ENCODE data around the gene NAA80.

- TF ChIP-seq MAX (IDR thresholded peaks at IDR 0.05; ENCODE audit: insufficient read depth, insufficient read length) = no peak
- TF ChIP-seq MYC (IDR thresholded peaks at IDR 0.05; ENCODE audit: low read depth, low read length) = no peak
- no peak for TF ChIP-seq POLR2A (IDR thresholded peaks at IDR 0.05; ENCODE audit: low read depth, low read length)
- no peak for TF ChIP-seq JUN (IDR thresholded peaks at IDR 0.05; ENCODE audit: borderline replicate concordance, insufficient read depth, insufficient read length, low read depth)
- TF ChIP-seq POLR2AphosphoS5 (IDR thresholded peaks at IDR 0.05; ENCODE audit: insufficient read depth, low read depth, low read length) = no peak
- TF ChIP-seq CTCF (IDR thresholded peaks at IDR 0.05; ENCODE audit: extremely low read depth in 1 of 2, insufficient read depth in 1 of 2, low read depth in 1 of 2, low read length in 2 of 2) = no peak
- TF ChIP-seq EZH2 (IDR thresholded peaks at IDR 0.05; ENCODE audit: borderline replicate concordance, low read depth, low read length, severe bottlenecking) = no peak
These were observed 38.2 kb downstream of the NAA80 start for GRCh38 chr3:50260942-50261441.

All from endothelial cell of umbilical vein (primary cell).